Lung (tissue), 12 donors: ENCODE results near the gene COL12A1. TPM values are rescaled to one million over a fixed set of nuclear protein-coding genes. Genes with fewer than 3 reads are reported as not detected.

ENCODE experiments used
- ATAC-seq: fragments of 200-7000 bp; cut with Tn5 transposase; one replicate; pipeline ENCODE4 v1.9.1; 2020; ENCODE audit warnings: moderate number of reproducible peaks; ENCODE audit not compliant: insufficient read depth, low FRiP score
- DNase-seq, 3 donors: peaks; one replicate each; pipeline ENCODE4 v3.0.0-alpha.2; 2013 to 2017
- H3K27ac ChIP-seq, 2 donors: one replicate each; pipeline ENCODE4 v1.5.1; 2013; ENCODE audit warnings: mild to moderate bottlenecking in 2 of 2, moderate library complexity in 2 of 2, control low read depth in 1 of 2, inconsistent platforms in 1 of 2, low read depth in 1 of 2, low read length in 1 of 2
- H3K27me3 ChIP-seq, 3 donors: one replicate each; pipeline ENCODE4 v1.5.1; 2013; ENCODE audit warnings: low read length in 2 of 3; ENCODE audit not compliant: control insufficient read depth in 3 of 3, insufficient read depth in 3 of 3
- H3K36me3 ChIP-seq, 4 donors: one replicate each; pipeline ENCODE4 v1.5.1; 2013; ENCODE audit warnings: low read length in 4 of 4, mild to moderate bottlenecking in 1 of 4, moderate library complexity in 1 of 4; ENCODE audit not compliant: control insufficient read depth in 4 of 4, insufficient read depth in 4 of 4
- H3K4me1 ChIP-seq, 5 donors: one replicate each; pipeline ENCODE4 v1.5.1; 2013; ENCODE audit warnings: low read length in 5 of 5, mild to moderate bottlenecking in 2 of 5, moderate library complexity in 1 of 5; ENCODE audit not compliant: control insufficient read depth in 5 of 5, insufficient read depth in 5 of 5
- H3K4me3 ChIP-seq: one replicate; pipeline ENCODE4 v1.5.1; 2013; ENCODE audit warnings: mild to moderate bottlenecking, control low read depth, moderate library complexity
- H3K9ac ChIP-seq, 2 donors: one replicate each; pipeline ENCODE4 v1.5.1; 2013; ENCODE audit warnings: low read length in 2 of 2, control low read depth in 1 of 2; ENCODE audit not compliant: insufficient read depth in 1 of 2
- H3K9me3 ChIP-seq, 4 donors: one replicate each; pipeline ENCODE4 v1.5.1; 2013; ENCODE audit warnings: low read length in 3 of 4, mild to moderate bottlenecking in 1 of 4, moderate library complexity in 1 of 4; ENCODE audit not compliant: control insufficient read depth in 4 of 4, insufficient read depth in 3 of 4
- CTCF ChIP-seq: IDR thresholded peaks from 2 replicates; pipeline ENCODE4 v1.5.1; 2012; ENCODE audit warnings: mild to moderate bottlenecking; ENCODE audit errors: control extremely low read depth, extremely low read depth
- WGBS, 2 donors: extraction: QIAGEN DNeasy Blood & Tissue Kit; methylation state at CpG; one replicate each; pipeline ENCODE4 v1.1.7; 2013; 5-methylcytosine and 5-hydroxymethylcytosine counted together
- polyA plus RNA-seq, 2 donors: library from polyadenylated mRNA; stranded (reverse); fragments of 200-250 nt; gene quantifications; one replicate each; pipeline ENCODE4 v1.2.1, GENCODE V29; 2013
- total RNA-seq, 2 donors: library from RNA; depleted of rRNA in 1 of 2; stranded (reverse); fragments of >200 nt in 1 of 2; gene quantifications; one replicate each; pipeline ENCODE4 v1.2.1, GENCODE V29; 2014 to 2021
- donor health status: control.
- donor health status: control.
- donor health status: Bipolar disorder and iron deficiency.
- donor health status: healthy.
- donor health status: DM: yes; HTN: yes; CAD: no.

The COL12A1 gene
- total and polyA plus RNA-seq, 4 donors, result 10.6 to 75.7 (median 29.7) TPM

- Histone ChIP-seq H3K4me1 (peaks cover 0 to 59% (median 15%) of the 10 kb centered on the region in 5 donors), H3K27me3 (peaks cover 0 to 48% (median 38%) of the 10 kb centered on the region in 3 donors), H3K9me3 (peaks cover 0 to 2% (median 0%) of the 10 kb centered on the region in 4 donors), H3K36me3 (no peaks in the 10 kb centered on the region), H3K27ac (no peak overlapping the region), H3K9ac (no peak overlapping the region), H3K4me3 (no peak overlapping the region)
- no peak for TF ChIP-seq CTCF
- DNase-seq (peak in 2 of 3 donors; percentile 56 to 72), ATAC-seq (no peak)
- 43 to 46% methylated on average over 5 of the region's 5 CpGs for WGBS, 2 donors
Observed at GRCh38 chr6:75203721-75204120, 2.1 kb downstream of the COL12A1 start.

GRCh38 chr6:75202676-75203131 lies 3.1 kb downstream of the COL12A1 start:
- 38 to 72% methylated on average over 12 of the region's 12 CpGs for WGBS, 2 donors
- Histone ChIP-seq H3K4me1 (peaks cover 0 to 51% (median 15%) of the 10 kb centered on the region in 5 donors), H3K27me3 (peaks cover 0 to 40% (median 29%) of the 10 kb centered on the region in 3 donors), H3K36me3 (no peaks in the 10 kb centered on the region), H3K27ac (no peak overlapping the region), H3K9ac (no peak overlapping the region), H3K4me3 (no peak overlapping the region), H3K9me3 (peaks cover 0 to 2% (median 0%) of the 10 kb centered on the region in 4 donors)
- no peak for TF ChIP-seq CTCF
- no peak for ATAC-seq
- DNase-seq, result no peak

GRCh38 chr6:75201901-75202672 lies 3.8 kb downstream of the COL12A1 start:
- Histone ChIP-seq H3K9me3 (peaks cover 0 to 2% (median 0%) of the 10 kb centered on the region in 4 donors), H3K27ac (no peak overlapping the region), H3K9ac (no peak overlapping the region), H3K4me1 (peaks cover 0 to 45% (median 15%) of the 10 kb centered on the region in 5 donors), H3K36me3 (no peaks in the 10 kb centered on the region), H3K4me3 (no peak overlapping the region), H3K27me3 (peaks cover 0 to 36% (median 23%) of the 10 kb centered on the region in 3 donors)
- ATAC-seq, result no peak
- no peak for TF ChIP-seq CTCF
- WGBS, 2 donors, result 7 to 25% methylated on average over 44 to 46 of the region's 46 CpGs
- peak in 2 of 3 donors; percentile 25 to 40 for DNase-seq
